Measurements from ENCODE around the gene RNF157.

DNA sequence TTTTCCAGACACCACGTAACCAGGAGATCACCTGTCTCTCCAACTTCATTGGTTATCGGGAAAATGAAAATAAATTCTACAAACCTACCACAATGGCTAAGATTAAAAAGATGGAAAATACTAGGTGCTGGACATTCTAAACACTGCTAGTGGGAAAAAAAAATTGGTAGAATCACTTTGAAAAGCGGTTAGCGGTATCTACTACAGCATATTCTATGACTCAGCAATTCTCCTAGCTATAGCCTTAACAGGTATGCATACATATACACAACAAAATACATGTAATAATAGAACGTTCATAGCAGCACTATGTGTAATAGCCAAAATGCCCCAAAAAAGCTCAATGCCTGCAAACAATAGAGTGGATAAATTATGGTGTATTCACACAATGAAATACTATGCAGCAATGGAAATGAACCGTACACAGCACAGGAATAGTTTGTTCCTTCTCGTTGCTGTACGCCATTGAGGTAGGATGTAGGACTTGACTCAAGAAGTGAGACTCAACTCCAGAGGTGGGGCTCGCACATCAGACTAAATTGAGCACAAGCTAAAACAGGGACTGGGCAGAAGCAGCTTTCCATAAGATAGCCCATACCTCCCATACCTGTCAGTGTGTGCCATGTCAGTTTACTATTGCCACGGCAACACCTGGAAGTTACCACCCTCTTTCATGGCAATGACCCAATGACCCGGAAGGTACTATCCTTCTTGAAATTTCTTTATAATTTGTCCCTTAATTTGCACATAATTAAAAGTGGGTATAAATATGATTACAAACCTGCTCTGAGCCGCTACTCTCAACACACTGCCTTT, 44.8 kb downstream of the RNF157 start:
- TF ChIP-seq, protein P1, sequence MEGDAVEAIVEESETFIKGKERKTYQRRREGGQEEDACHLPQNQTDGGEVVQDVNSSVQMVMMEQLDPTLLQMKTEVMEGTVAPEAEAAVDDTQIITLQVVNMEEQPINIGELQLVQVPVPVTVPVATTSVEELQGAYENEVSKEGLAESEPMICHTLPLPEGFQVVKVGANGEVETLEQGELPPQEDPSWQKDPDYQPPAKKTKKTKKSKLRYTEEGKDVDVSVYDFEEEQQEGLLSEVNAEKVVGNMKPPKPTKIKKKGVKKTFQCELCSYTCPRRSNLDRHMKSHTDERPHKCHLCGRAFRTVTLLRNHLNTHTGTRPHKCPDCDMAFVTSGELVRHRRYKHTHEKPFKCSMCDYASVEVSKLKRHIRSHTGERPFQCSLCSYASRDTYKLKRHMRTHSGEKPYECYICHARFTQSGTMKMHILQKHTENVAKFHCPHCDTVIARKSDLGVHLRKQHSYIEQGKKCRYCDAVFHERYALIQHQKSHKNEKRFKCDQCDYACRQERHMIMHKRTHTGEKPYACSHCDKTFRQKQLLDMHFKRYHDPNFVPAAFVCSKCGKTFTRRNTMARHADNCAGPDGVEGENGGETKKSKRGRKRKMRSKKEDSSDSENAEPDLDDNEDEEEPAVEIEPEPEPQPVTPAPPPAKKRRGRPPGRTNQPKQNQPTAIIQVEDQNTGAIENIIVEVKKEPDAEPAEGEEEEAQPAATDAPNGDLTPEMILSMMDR (IDR thresholded peaks at IDR 0.05), result no peak
- TF ChIP-seq SIN3A (IDR thresholded peaks at IDR 0.05; ENCODE audit: borderline replicate concordance, insufficient read depth, low read depth, low read length) (no peak), POLR2AphosphoS5 (IDR thresholded peaks at IDR 0.05; ENCODE audit: low read depth, low read length) (no peak)

Data from Panc1 (cell line).